T-helper 2 cell (primary cell): ENCODE measurements around the gene LIN52.

Experiments used
- DNase-seq, 5 experiments: peaks; one replicate each; pipeline versions ENCODE4 v3.0.0 to v3.0.0-alpha.2; 2012 to 2022
- total RNA-seq, 2 donors: gene quantifications; one replicate each; lab custom pipeline; 2026; lab: John Stamatoyannopoulos, UW

The LIN52 gene
- total RNA-seq, result 4.4 to 16.3 reads per million in 2 donors

GRCh38 chr14:74084277-74085046, at the start of gene LIN52, which contains the start of gene ALDH6A1:
Gene LIN52 (plus strand): TSS chr14:74084956. CDS start chr14:74084975, 19 bp downstream.
Gene ALDH6A1 (minus strand): TSS chr14:74084453. CDS start chr14:74084394, 59 bp downstream.
- peak; percentile 98 to 100 (median 100) for DNase-seq

GRCh38 chr14:74035556-74035955, 49.2 kb upstream of the LIN52 start:
- DNase-seq, result no peak

- DNase-seq, result peak in 2 of 5 experiments; percentile 21 to 60
Observed at GRCh38 chr14:74038020-74038859, 46.5 kb upstream of the LIN52 start.

GRCh38 chr14:74042296-74042695, 42.5 kb upstream of the LIN52 start:
- no peak for DNase-seq

- no peak for DNase-seq
Observed at GRCh38 chr14:74045522-74045921, 39.2 kb upstream of the LIN52 start.

GRCh38 chr14:74048281-74048680, 36.5 kb upstream of the LIN52 start:
- DNase-seq, result no peak

- no peak for DNase-seq
Observed at GRCh38 chr14:74049876-74050495, 34.8 kb upstream of the LIN52 start.

- DNase-seq, result peak in 1 of 5 experiments; percentile 11
Observed at GRCh38 chr14:74062809-74063150, 22.0 kb upstream of the LIN52 start.

- DNase-seq, result no peak
Observed at GRCh38 chr14:74064426-74064825, 20.3 kb upstream of the LIN52 start.

GRCh38 chr14:74064883-74065282, 19.9 kb upstream of the LIN52 start:
- no peak for DNase-seq

- DNase-seq, result no peak
Observed at GRCh38 chr14:74065746-74066575, 18.8 kb upstream of the LIN52 start.

- DNase-seq, result no peak
Observed at GRCh38 chr14:74077401-74077800, 7.4 kb upstream of the LIN52 start.

GRCh38 chr14:74080820-74081460, 3.8 kb upstream of the LIN52 start:
- DNase-seq, result no peak

- no peak for DNase-seq
Observed at GRCh38 chr14:74081491-74081890, 3.3 kb upstream of the LIN52 start.

- DNase-seq, result no peak
Observed at GRCh38 chr14:74083161-74083560, 1.6 kb upstream of the LIN52 start.

GRCh38 chr14:74083784-74084276, 926 bp upstream of the LIN52 start:
- no peak for DNase-seq

GRCh38 chr14:74085047-74085637, 386 bp downstream of the LIN52 start:
- peak in 2 of 5 experiments; percentile 2 to 62 for DNase-seq

GRCh38 chr14:74085828-74086227, 1.1 kb downstream of the LIN52 start:
- peak in 1 of 5 experiments; percentile 57 for DNase-seq

GRCh38 chr14:74089251-74090020, 4.7 kb downstream of the LIN52 start:
- DNase-seq, result peak in 1 of 5 experiments; percentile 58

- DNase-seq, result no peak
Observed at GRCh38 chr14:74105381-74105780, 20.6 kb downstream of the LIN52 start.
